ENCODE measurements around the gene PTGIR. TPM values are rescaled to one million over a fixed set of nuclear protein-coding genes. Genes with fewer than 3 reads are reported as not detected.

Gene PTGIR
- total and polyA plus RNA-seq, 5 donors from 2014 or later = 0.31 to 16.8 (median 8.6) TPM

DNA sequence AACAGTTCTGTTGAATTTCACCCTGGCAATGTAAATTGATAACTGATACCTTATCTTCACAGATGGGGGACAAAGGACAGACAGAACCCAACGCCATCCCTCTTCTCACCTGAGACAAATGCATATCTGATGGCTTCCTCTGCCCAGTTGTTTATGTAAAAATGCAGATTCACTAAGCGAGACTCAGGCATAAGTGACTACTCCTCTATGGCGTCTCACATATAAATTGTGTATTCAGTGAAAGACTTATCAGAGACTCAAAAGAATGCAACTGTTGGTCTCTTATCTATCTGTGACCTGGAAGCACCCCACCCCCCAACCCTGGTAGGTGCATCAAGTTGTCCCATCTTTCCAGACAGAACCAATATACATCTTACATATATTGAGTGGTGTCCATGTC is 37.0 kb downstream of the PTGIR start:
- Mint-ChIP-seq H3K9me3 (no peaks in the 10 kb centered on the region), H3K27me3 (peaks cover 8% of the 10 kb centered on the region), H3K27ac (no peak overlapping the region), H3K36me3 (no peaks in the 10 kb centered on the region), H3K4me3 (no peak overlapping the region), H3K4me1 (peaks cover 8 to 17% (median 12%) of the 10 kb centered on the region in 4 donors)
- no peak for ATAC-seq (ENCODE audit: low read depth in 2 of 2)
- no peak for DNase-seq
- Histone ChIP-seq H3K4me3 (ENCODE audit: low read depth, low read length) (no peak overlapping the region), H3K9me3 (ENCODE audit: control insufficient read depth in 2 of 2, low read length in 2 of 2) (no peaks in the 10 kb centered on the region), H3K27ac (ENCODE audit: insufficient read depth, low read length, poor library complexity, severe bottlenecking) (no peak overlapping the region), H3K4me1 (ENCODE audit: control insufficient read depth, insufficient read depth, low read length, poor library complexity, severe bottlenecking) (peaks cover 6% of the 10 kb centered on the region), H3K36me3 (ENCODE audit: control insufficient read depth, insufficient read depth, low read length) (no peaks in the 10 kb centered on the region), H3K27me3 (ENCODE audit: control insufficient read depth, insufficient read depth, low read length) (no peaks in the 10 kb centered on the region)

DNA sequence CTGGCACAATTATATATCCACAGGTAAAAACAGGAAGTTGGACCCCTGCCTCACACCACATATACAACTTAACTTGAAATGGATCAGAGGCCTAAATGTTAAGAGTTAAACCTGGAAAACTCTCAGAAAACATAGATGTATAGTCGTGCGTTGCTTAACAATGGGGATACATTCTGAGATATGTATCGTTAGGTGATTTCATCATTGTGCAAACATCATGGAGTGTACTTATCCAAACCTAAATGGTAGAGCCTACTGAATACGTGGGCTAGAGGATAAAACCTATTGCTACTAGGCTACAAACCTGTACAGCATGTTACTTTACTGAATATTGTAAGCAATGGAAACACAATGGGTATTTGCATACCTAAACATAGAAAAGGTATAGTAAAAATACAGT is 38.6 kb downstream of the PTGIR start:
- Mint-ChIP-seq H3K9me3 (no peaks in the 10 kb centered on the region), H3K27ac (no peak overlapping the region), H3K27me3 (peaks cover 8% of the 10 kb centered on the region), H3K36me3 (no peaks in the 10 kb centered on the region), H3K4me3 (no peak overlapping the region), H3K4me1 (peaks cover 8 to 19% (median 13%) of the 10 kb centered on the region in 4 donors)
- Histone ChIP-seq H3K27ac (ENCODE audit: insufficient read depth, low read length, poor library complexity, severe bottlenecking) (no peak overlapping the region), H3K4me3 (ENCODE audit: low read depth, low read length) (no peak overlapping the region), H3K36me3 (ENCODE audit: control insufficient read depth, insufficient read depth, low read length) (no peaks in the 10 kb centered on the region), H3K9me3 (ENCODE audit: control insufficient read depth in 2 of 2, low read length in 2 of 2) (no peaks in the 10 kb centered on the region), H3K27me3 (ENCODE audit: control insufficient read depth, insufficient read depth, low read length) (no peaks in the 10 kb centered on the region), H3K4me1 (ENCODE audit: control insufficient read depth, insufficient read depth, low read length, poor library complexity, severe bottlenecking) (peaks cover 6% of the 10 kb centered on the region)
- DNase-seq = no peak
- ATAC-seq (ENCODE audit: low read depth in 2 of 2) = no peak

DNA sequence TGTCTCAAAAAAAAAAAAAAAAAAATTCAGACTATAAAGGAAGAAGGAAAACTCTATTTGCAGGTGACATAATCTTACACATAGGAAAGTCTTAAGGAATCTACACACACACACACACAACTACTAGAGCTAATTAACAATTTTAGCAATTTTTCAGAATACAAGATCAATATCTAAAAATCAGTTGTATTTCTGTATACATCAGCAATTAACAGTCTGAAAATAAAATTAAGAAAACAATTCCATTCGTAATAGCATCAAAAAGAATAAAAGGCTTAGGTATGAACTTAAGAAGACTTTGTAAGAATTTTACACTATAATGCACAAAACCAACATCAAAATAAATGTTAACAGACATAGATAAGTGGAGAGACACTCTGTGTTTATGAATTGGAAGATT is 39.4 kb downstream of the PTGIR start:
- Histone ChIP-seq H3K4me1 (ENCODE audit: control insufficient read depth, insufficient read depth, low read length, poor library complexity, severe bottlenecking) (peaks cover 6% of the 10 kb centered on the region), H3K4me3 (ENCODE audit: low read depth, low read length) (no peak overlapping the region), H3K27ac (ENCODE audit: insufficient read depth, low read length, poor library complexity, severe bottlenecking) (no peak overlapping the region), H3K36me3 (ENCODE audit: control insufficient read depth, insufficient read depth, low read length) (no peaks in the 10 kb centered on the region), H3K27me3 (ENCODE audit: control insufficient read depth, insufficient read depth, low read length) (no peaks in the 10 kb centered on the region), H3K9me3 (ENCODE audit: control insufficient read depth in 2 of 2, low read length in 2 of 2) (no peaks in the 10 kb centered on the region)
- peaks cover 8 to 21% (median 14%) of the 10 kb centered on the region in 4 donors for H3K4me1 Mint-ChIP-seq
- ATAC-seq (ENCODE audit: low read depth in 2 of 2) (no peak), DNase-seq (no peak)
- no peak overlapping the region for H3K27ac Mint-ChIP-seq
- peaks cover 8% of the 10 kb centered on the region for H3K27me3 Mint-ChIP-seq
- no peak overlapping the region for H3K4me3 Mint-ChIP-seq
- peaks cover 0 to 1% (median 0%) of the 10 kb centered on the region in 7 donors for H3K9me3 Mint-ChIP-seq
- no peaks in the 10 kb centered on the region for H3K36me3 Mint-ChIP-seq

- no peak overlapping the region for H3K4me3 Mint-ChIP-seq
- H3K36me3 Mint-ChIP-seq = no peaks in the 10 kb centered on the region
These were observed 44.6 kb downstream of the PTGIR start for GRCh38 chr19:46580247-46580646.

GRCh38 chr19:46579361-46579879 is 45.5 kb downstream of the PTGIR start:
- H3K9me3 ChIP-seq (ENCODE audit: control insufficient read depth in 2 of 2, low read length in 2 of 2) = no peaks in the 10 kb centered on the region
- Mint-ChIP-seq H3K4me3 (peak overlapping the region in 1 of 4 donors; percentile 60), H3K27me3 (peaks cover 4% of the 10 kb centered on the region), H3K27ac (peak overlapping the region in 2 of 3 donors; percentile 21 to 28), H3K4me1 (peaks cover 14 to 48% (median 22%) of the 10 kb centered on the region in 4 donors), H3K9me3 (peaks cover 0 to 1% (median 0%) of the 10 kb centered on the region in 7 donors), H3K36me3 (no peaks in the 10 kb centered on the region)
- H3K27me3 ChIP-seq (ENCODE audit: control insufficient read depth, insufficient read depth, low read length) = no peaks in the 10 kb centered on the region
- ATAC-seq (ENCODE audit: low read depth in 2 of 2) (peak in 1 of 2 donors; percentile 69), DNase-seq (peak in 2 of 3 donors; percentile 25 to 46)
- peaks cover 11% of the 10 kb centered on the region for H3K4me1 ChIP-seq (ENCODE audit: control insufficient read depth, insufficient read depth, low read length, poor library complexity, severe bottlenecking)
- H3K4me3 ChIP-seq (ENCODE audit: low read depth, low read length) = no peak overlapping the region
- H3K27ac ChIP-seq (ENCODE audit: insufficient read depth, low read length, poor library complexity, severe bottlenecking) = no peak overlapping the region
- no peaks in the 10 kb centered on the region for H3K36me3 ChIP-seq (ENCODE audit: control insufficient read depth, insufficient read depth, low read length)

More at GRCh38 chr19:46580247-46580646, 44.6 kb downstream of the PTGIR start:
- H3K27me3 Mint-ChIP-seq = peaks cover 8% of the 10 kb centered on the region
- no peaks in the 10 kb centered on the region for H3K9me3 ChIP-seq (ENCODE audit: control insufficient read depth in 2 of 2, low read length in 2 of 2)
- peaks cover 6% of the 10 kb centered on the region for H3K4me1 ChIP-seq (ENCODE audit: control insufficient read depth, insufficient read depth, low read length, poor library complexity, severe bottlenecking)
- no peak for ATAC-seq (ENCODE audit: low read depth in 2 of 2)
- peaks cover 12 to 45% (median 23%) of the 10 kb centered on the region in 4 donors for H3K4me1 Mint-ChIP-seq
- H3K27me3 ChIP-seq (ENCODE audit: control insufficient read depth, insufficient read depth, low read length) = no peaks in the 10 kb centered on the region
- DNase-seq = no peak
- H3K4me3 ChIP-seq (ENCODE audit: low read depth, low read length) = no peak overlapping the region
- H3K9me3 Mint-ChIP-seq = peaks cover 0 to 1% (median 0%) of the 10 kb centered on the region in 7 donors
- H3K36me3 ChIP-seq (ENCODE audit: control insufficient read depth, insufficient read depth, low read length) = no peaks in the 10 kb centered on the region
- H3K27ac ChIP-seq (ENCODE audit: insufficient read depth, low read length, poor library complexity, severe bottlenecking) = no peak overlapping the region
- no peak overlapping the region for H3K27ac Mint-ChIP-seq

DNA sequence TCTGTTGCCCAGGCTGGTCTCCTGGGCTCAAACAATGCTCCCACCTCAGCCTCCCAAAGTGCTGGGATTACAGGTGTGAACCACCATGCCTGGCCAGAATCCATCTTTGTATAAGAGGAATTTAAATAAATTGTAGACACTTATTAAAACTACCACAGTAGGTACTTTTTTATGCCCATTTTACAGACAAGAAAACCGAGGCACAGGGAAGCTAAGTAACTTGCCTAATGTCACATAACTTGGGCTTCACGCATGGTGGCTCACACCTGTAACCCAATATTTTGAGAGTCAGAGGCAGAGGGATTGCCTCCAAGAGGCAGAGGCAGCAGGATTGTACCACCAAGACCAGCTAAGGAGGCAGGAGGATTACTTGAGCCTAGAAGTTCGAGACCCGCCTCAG is 46.4 kb downstream of the PTGIR start:
- H3K27me3 Mint-ChIP-seq = no peaks in the 10 kb centered on the region
- Histone ChIP-seq H3K9me3 (ENCODE audit: control insufficient read depth in 2 of 2, low read length in 2 of 2) (no peaks in the 10 kb centered on the region), H3K4me3 (ENCODE audit: low read depth, low read length) (no peak overlapping the region), H3K4me1 (ENCODE audit: control insufficient read depth, insufficient read depth, low read length, poor library complexity, severe bottlenecking) (peaks cover 10% of the 10 kb centered on the region), H3K27me3 (ENCODE audit: control insufficient read depth, insufficient read depth, low read length) (no peaks in the 10 kb centered on the region), H3K27ac (ENCODE audit: insufficient read depth, low read length, poor library complexity, severe bottlenecking) (no peak overlapping the region), H3K36me3 (ENCODE audit: control insufficient read depth, insufficient read depth, low read length) (no peaks in the 10 kb centered on the region)
- DNase-seq (no peak), ATAC-seq (ENCODE audit: low read depth in 2 of 2) (no peak)
- H3K4me3 Mint-ChIP-seq = no peak overlapping the region
- no peak overlapping the region for H3K27ac Mint-ChIP-seq
- H3K4me1 Mint-ChIP-seq = peaks cover 6 to 46% (median 17%) of the 10 kb centered on the region in 4 donors
- peaks cover 0 to 1% (median 0%) of the 10 kb centered on the region in 7 donors for H3K9me3 Mint-ChIP-seq
- H3K36me3 Mint-ChIP-seq = no peaks in the 10 kb centered on the region

DNA sequence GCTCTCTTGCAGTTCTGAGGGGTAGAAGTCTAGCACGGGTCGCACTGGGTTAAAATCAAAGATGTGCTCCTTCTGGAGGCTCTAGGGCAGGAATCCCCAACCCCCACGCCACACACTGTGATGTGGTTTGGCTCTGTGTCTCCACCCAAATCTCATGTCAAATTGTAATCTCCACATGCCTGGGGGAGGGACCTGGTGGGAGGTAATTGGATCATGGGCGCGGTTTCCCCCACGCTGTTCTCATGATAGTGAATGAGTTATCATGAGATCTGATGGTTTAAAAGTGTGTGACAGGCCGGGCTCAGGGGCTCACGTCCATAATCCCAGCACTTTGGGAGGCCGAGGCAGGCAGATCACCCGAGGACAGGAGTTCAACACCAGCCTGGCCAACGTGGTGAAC is 50.4 kb downstream of the PTGIR start:
- peak overlapping the region in 2 of 3 donors; percentile 22 to 58 for H3K27ac Mint-ChIP-seq
- H3K27ac ChIP-seq (ENCODE audit: insufficient read depth, low read length, poor library complexity, severe bottlenecking) = no peak overlapping the region

More for the DNA sequence above, 50.4 kb downstream of the PTGIR start:
- ATAC-seq (ENCODE audit: low read depth in 2 of 2) = no peak
- no peaks in the 10 kb centered on the region for H3K36me3 ChIP-seq (ENCODE audit: control insufficient read depth, insufficient read depth, low read length)
- no peaks in the 10 kb centered on the region for H3K9me3 ChIP-seq (ENCODE audit: control insufficient read depth in 2 of 2, low read length in 2 of 2)
- DNase-seq = peak in 2 of 3 donors; percentile 16 to 79
- H3K4me3 Mint-ChIP-seq = peak overlapping the region in 3 of 4 donors; percentile 16 to 60 (median 23)
- H3K27me3 ChIP-seq (ENCODE audit: control insufficient read depth, insufficient read depth, low read length) = no peaks in the 10 kb centered on the region
- peaks cover 10% of the 10 kb centered on the region for H3K4me1 ChIP-seq (ENCODE audit: control insufficient read depth, insufficient read depth, low read length, poor library complexity, severe bottlenecking)
- H3K4me3 ChIP-seq (ENCODE audit: low read depth, low read length) = peak overlapping the region; percentile 7
- H3K27me3 Mint-ChIP-seq = no peaks in the 10 kb centered on the region
- peaks cover 4% of the 10 kb centered on the region for H3K36me3 Mint-ChIP-seq
- peaks cover 5 to 47% (median 14%) of the 10 kb centered on the region in 4 donors for H3K4me1 Mint-ChIP-seq
- peaks cover 0 to 1% (median 0%) of the 10 kb centered on the region in 7 donors for H3K9me3 Mint-ChIP-seq
